H1 (cell line): ENCODE data around the gene ARRB1. TPM values are rescaled to one million over a fixed set of nuclear protein-coding genes. Genes with fewer than 3 reads are reported as not detected.

Experiments
- CTCF ChIA-PET: fragments of 300-600 bp; sonication (Branson Sonifier 250); formaldehyde crosslinking; loops from one replicate; lab custom pipeline; 2021; ENCODE audit not compliant: partially characterized antibody; lab: Charles Lee
- POLR2A ChIA-PET: fragments of 300-600 bp; sonication (Branson Sonifier 250); formaldehyde crosslinking; loops from one replicate; lab custom pipeline; 2021; ENCODE audit warnings: inconsistent platforms; ENCODE audit not compliant: partially characterized antibody; lab: Charles Lee
- DNase-seq, 2 experiments: peaks; one replicate each; pipeline versions ENCODE4 v3.0.0 to v3.0.0-alpha.2; 2010 to 2022; ENCODE audit warnings: low spot score in 2 of 2, low read depth in 1 of 2, mixed read lengths in 1 of 2
- FAIRE-seq: peaks from 2 replicates; lab custom pipeline; 2011; peaks lifted over from hg19 to GRCh38; lab: Jason Lieb, UNC
- H2AFZ ChIP-seq: 2 replicates; pipeline ENCODE4 v1.8.1; 2012; ENCODE audit warnings: low read length, inconsistent platforms
- H2AK5ac ChIP-seq: 2 replicates; pipeline ENCODE4 v1.6.1; 2013; ENCODE audit warnings: low read depth, low read length
- H2BK120ac ChIP-seq: replicated peaks from 2 replicates; pipeline ENCODE3; 2013; ENCODE audit warnings: low read depth, low read length, inconsistent platforms
- H2BK12ac ChIP-seq: 2 replicates; pipeline ENCODE4 v1.6.1; 2013; ENCODE audit warnings: low read depth, low read length
- H2BK15ac ChIP-seq: 2 replicates; pipeline ENCODE4 v1.6.1; 2013; ENCODE audit warnings: low read length
- H2BK20ac ChIP-seq: 2 replicates; pipeline ENCODE4 v1.6.1; 2013; ENCODE audit warnings: low read length
- H2BK5ac ChIP-seq: 2 replicates; pipeline ENCODE4 v1.6.1; 2013; ENCODE audit warnings: low read depth, low read length
- H3K14ac ChIP-seq: 2 replicates; pipeline ENCODE4 v1.6.1; 2013; ENCODE audit warnings: inconsistent platforms; ENCODE audit not compliant: insufficient read length
- H3K18ac ChIP-seq: 2 replicates; pipeline ENCODE4 v1.6.1; 2013; ENCODE audit warnings: low read length; ENCODE audit errors: extremely low read depth
- H3K23ac ChIP-seq: 2 replicates; pipeline ENCODE4 v1.6.1; 2013; ENCODE audit warnings: inconsistent platforms; ENCODE audit not compliant: insufficient read length
- H3K23me2 ChIP-seq: 2 replicates; pipeline ENCODE4 v1.6.1; 2013; ENCODE audit warnings: low read depth, low read length
- H3K27ac ChIP-seq: 2 replicates; pipeline ENCODE4 v1.6.1; 2011; ENCODE audit warnings: low read depth, low read length, inconsistent platforms
- H3K27me3 ChIP-seq, 4 experiments: replicated peaks in 1 of 4; 1 replicate in 1 of 4; 2 replicates in 3 of 4; pipeline versions ENCODE4 v1.6.1 to v1.8.1; 2011 to 2013; ENCODE audit warnings: low read length in 3 of 4, mild to moderate bottlenecking in 3 of 4, inconsistent platforms in 2 of 4, mixed read lengths in 2 of 4, moderate library complexity in 1 of 4; ENCODE audit not compliant: control insufficient read depth in 3 of 4, insufficient read depth in 3 of 4; ENCODE audit errors: extremely low read depth in 1 of 4
- H3K36me3 ChIP-seq, 4 experiments: 2 replicates each; pipeline versions ENCODE4 v1.6.1 to v1.8.1; 2011 to 2013; ENCODE audit warnings: mild to moderate bottlenecking in 4 of 4, low read length in 3 of 4, moderate library complexity in 2 of 4, control low read depth in 1 of 4, inconsistent platforms in 1 of 4; ENCODE audit not compliant: insufficient read depth in 4 of 4, control insufficient read depth in 2 of 4
- H3K4ac ChIP-seq: replicated peaks from 2 replicates; pipeline ENCODE3; 2013; ENCODE audit warnings: low read length, low read depth, mixed read lengths, inconsistent platforms; ENCODE audit not compliant: insufficient read length
- H3K4me1 ChIP-seq, 4 experiments: replicated peaks in 1 of 4; 1 replicate in 1 of 4; 2 replicates in 3 of 4; pipeline versions ENCODE4 v1.6.1 to v1.8.1; 2011 to 2013; ENCODE audit warnings: low read length in 3 of 4, inconsistent platforms in 2 of 4, mixed read lengths in 1 of 4; ENCODE audit not compliant: insufficient read depth in 4 of 4, control insufficient read depth in 3 of 4
- H3K4me2 ChIP-seq, 2 experiments: 2 replicates each; pipeline versions ENCODE4 v1.6.1 to v1.8.1; 2011 to 2013; ENCODE audit warnings: low read depth in 2 of 2, low read length in 2 of 2, control low read depth in 1 of 2, inconsistent platforms in 1 of 2, mild to moderate bottlenecking in 1 of 2; ENCODE audit not compliant: insufficient read depth in 1 of 2
- H3K4me3 ChIP-seq, 4 experiments: fragments of 200-600, 300-600 bp in 1 of 4; sonication (generic), shearing (Covaris generic), sonication (Bioruptor Twin) in 1 of 4; 2 replicates each; pipeline versions ENCODE4 v1.5.1 to v1.8.1; 2011 to 2016; ENCODE audit warnings: low read length in 4 of 4, low read depth in 3 of 4, control low read depth in 2 of 4, inconsistent platforms in 2 of 4, mild to moderate bottlenecking in 2 of 4, mixed read lengths in 1 of 4, moderate library complexity in 1 of 4; ENCODE audit not compliant: insufficient read depth in 2 of 4; ENCODE audit errors: extremely low read depth in 1 of 4
- H3K56ac ChIP-seq: replicated peaks from 2 replicates; pipeline ENCODE3; 2013; ENCODE audit warnings: low read depth, mild to moderate bottlenecking, mixed read lengths, low read length, inconsistent platforms; ENCODE audit not compliant: insufficient read length
- H3K79me1 ChIP-seq: 2 replicates; pipeline ENCODE4 v1.6.1; 2013; ENCODE audit warnings: low read depth, low read length, control low read depth
- H3K79me2 ChIP-seq, 2 experiments: 2 replicates each; pipeline versions ENCODE4 v1.6.1 to v1.8.1; 2012 to 2013; ENCODE audit warnings: low read length in 2 of 2, mild to moderate bottlenecking in 2 of 2, inconsistent platforms in 1 of 2; ENCODE audit not compliant: insufficient read depth in 2 of 2, control insufficient read depth in 1 of 2
- H3K9ac ChIP-seq, 4 experiments: replicated peaks in 1 of 4; 1 replicate in 1 of 4; 2 replicates in 3 of 4; pipeline versions ENCODE4 v1.6.1 to v1.8.1; 2011 to 2013; ENCODE audit warnings: low read depth in 3 of 4, low read length in 3 of 4, control low read depth in 2 of 4, mild to moderate bottlenecking in 2 of 4, moderate library complexity in 2 of 4, inconsistent platforms in 1 of 4; ENCODE audit errors: extremely low read depth in 1 of 4
- H3K9me3 ChIP-seq, 2 experiments: 2 replicates each; pipeline versions ENCODE4 v1.6.1 to v1.8.1; 2012 to 2013; ENCODE audit warnings: mild to moderate bottlenecking in 2 of 2, moderate library complexity in 2 of 2, control low read depth in 1 of 2, inconsistent platforms in 1 of 2, low read depth in 1 of 2, low read length in 1 of 2, mixed read lengths in 1 of 2; ENCODE audit not compliant: insufficient read depth in 2 of 2
- H4K20me1 ChIP-seq, 2 experiments: replicated peaks in 1 of 2; 2 replicates each; pipeline versions ENCODE3 to v1.8.1; 2011 to 2013; ENCODE audit warnings: inconsistent platforms in 2 of 2, low read length in 2 of 2, mild to moderate bottlenecking in 1 of 2; ENCODE audit not compliant: insufficient read depth in 2 of 2, control insufficient read depth in 1 of 2
- H4K5ac ChIP-seq: 2 replicates; pipeline ENCODE4 v1.6.1; 2013; ENCODE audit warnings: low read length, low read depth, mixed read lengths, inconsistent platforms; ENCODE audit not compliant: insufficient read length
- H4K8ac ChIP-seq: 2 replicates; pipeline ENCODE4 v1.8.0; 2013; ENCODE audit warnings: mild to moderate bottlenecking, moderate library complexity, low read length, inconsistent platforms; ENCODE audit not compliant: insufficient read depth; ENCODE audit errors: extremely low read depth
- H4K91ac ChIP-seq: replicated peaks from 2 replicates; pipeline ENCODE3; 2013; ENCODE audit warnings: low read length, mixed read lengths, inconsistent platforms; ENCODE audit not compliant: insufficient read length
- CBX8 ChIP-seq: fragments of 300-800, 300-1000 bp; sonication (generic); IDR thresholded peaks from 2 replicates; pipeline ENCODE4 v1.7.1; 2016; ENCODE audit warnings: low read depth, low read length, borderline replicate concordance
- EP300 ChIP-seq, 2 experiments: IDR thresholded peaks; 1 replicate in 1 of 2; 2 replicates in 1 of 2; pipeline ENCODE4 v1.6.1; 2011 to 2012; ENCODE audit warnings: low read depth in 2 of 2, low read length in 2 of 2, mild to moderate bottlenecking in 2 of 2, borderline replicate concordance in 1 of 2, inconsistent platforms in 1 of 2, moderate library complexity in 1 of 2
- HDAC2 ChIP-seq, 2 experiments: fragments of 300-600 bp in 1 of 2; sonication (generic) in 1 of 2; IDR thresholded peaks; 2 replicates each; pipeline ENCODE4 v1.6.1; 2011 to 2012; ENCODE audit warnings: low read depth in 2 of 2, low read length in 2 of 2, mild to moderate bottlenecking in 2 of 2, moderate library complexity in 2 of 2, borderline replicate concordance in 1 of 2, inconsistent platforms in 1 of 2
- KDM5A ChIP-seq: fragments of 200-600 bp; IDR thresholded peaks from 2 replicates; pipeline ENCODE4 v1.7.1; 2012; ENCODE audit warnings: mild to moderate bottlenecking, low read length, inconsistent platforms, mixed read lengths
- SIN3A ChIP-seq, 2 experiments: IDR thresholded peaks in 1 of 2; conservative IDR thresholded peaks in 1 of 2; 2 replicates each; pipeline ENCODE4 v1.6.1; 2011 to 2012; ENCODE audit warnings: low read length in 2 of 2, improper control_type of control experiment in 1 of 2, low read depth in 1 of 2, mild to moderate bottlenecking in 1 of 2
- SP1 ChIP-seq: IDR thresholded peaks from 2 replicates; pipeline ENCODE4 v1.6.1; 2011; ENCODE audit warnings: low read depth, low read length
- TCF12 ChIP-seq: IDR thresholded peaks from 2 replicates; pipeline ENCODE4 v1.6.1; 2011; ENCODE audit warnings: low read depth, mild to moderate bottlenecking, low read length
- WGBS, 2 experiments: shearing (Covaris generic) in 1 of 2; methylation state at CpG; one replicate each; pipeline versions ENCODE4 v1.1.6 to v1.1.7; 2013 to 2015; ENCODE audit warnings: low lambda C conversion rate in 2 of 2, mixed read lengths in 2 of 2, inconsistent platforms in 1 of 2, low coverage in 1 of 2, missing lambda C conversion rate in 1 of 2; ENCODE audit not compliant: insufficient replicate concordance in 2 of 2, insufficient coverage in 1 of 2, insufficient read length in 1 of 2; ENCODE audit errors: extremely low coverage in 1 of 2, missing lambda C conversion rate in 1 of 2; 5-methylcytosine and 5-hydroxymethylcytosine counted together
- polyA plus RNA-seq, 7 experiments: library from polyadenylated mRNA; depleted of rRNA in 3 of 7; stranded (reverse) in 5 of 7; unstranded in 2 of 7; fragments of >200 nt in 5 of 7; fragments of 200-250 nt in 2 of 7; gene quantifications; 1 replicate in 5 of 7; 2 replicates in 1 of 7; 4 replicates in 1 of 7; pipeline versions ENCODE4 v1.2.1 to v1.2.3, GENCODE V29; 2011 to 2013; ENCODE audit warnings: missing spikeins in 2 of 7, mixed read lengths in 2 of 7
- total RNA-seq: library from RNA; stranded (reverse); fragmentation: NEBNext Ultra II Directional; extraction: Animal tissue kit (Norgen Biotek cat#: 25700); gene quantifications from 2 replicates; pipeline ENCODE4 v1.2.1, GENCODE V29; 2021

The ARRB1 gene
- total and polyA plus RNA-seq, 2 of the 8 experiments (the other 6 are each of a cell fraction or from before 2014, with no cell fraction given) = 9.4 to 31.8 TPM

DNA sequence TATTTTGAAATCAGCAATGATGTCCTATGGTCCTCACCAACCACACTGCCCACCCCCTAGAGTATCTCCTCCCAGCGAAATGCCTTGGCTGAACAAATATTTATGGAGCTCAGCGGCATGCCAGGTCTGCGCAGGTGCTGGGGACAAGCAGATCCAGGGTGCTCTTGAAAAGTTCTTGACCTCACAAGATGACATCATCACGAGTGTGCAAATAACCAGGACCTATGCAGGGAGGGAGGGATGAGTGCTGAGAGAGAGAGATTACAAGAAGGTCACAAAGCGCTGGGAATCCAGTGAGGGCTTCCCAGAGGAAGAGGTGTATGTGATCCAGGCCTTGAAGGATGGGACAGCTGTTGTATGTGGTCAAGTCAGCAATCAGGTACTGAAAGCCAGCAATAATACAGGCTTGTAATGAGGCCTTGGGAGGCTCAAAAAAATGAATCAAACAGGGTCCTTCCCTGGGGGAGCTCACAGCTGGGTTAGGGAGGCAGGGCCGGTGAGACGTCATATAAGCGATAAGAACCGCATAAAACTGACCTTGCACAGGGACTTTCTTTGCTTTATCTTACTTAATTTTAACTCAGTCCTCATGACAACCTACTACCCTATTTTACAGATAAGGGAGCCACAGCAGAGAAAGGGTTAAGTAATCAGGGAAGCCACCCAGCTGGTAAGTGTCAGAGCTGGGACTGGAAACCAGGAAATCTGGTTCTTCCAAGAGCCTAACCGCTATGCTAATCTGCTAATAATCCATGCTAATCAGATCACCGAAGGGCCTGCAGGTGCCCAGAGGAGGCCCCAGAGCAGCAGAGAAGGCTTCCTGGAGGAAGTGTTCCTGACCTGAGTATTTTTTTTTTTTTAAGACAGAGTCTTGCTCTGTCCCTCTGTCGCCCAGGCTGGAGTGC is 8.2 kb downstream of the ARRB1 start:
- H3K56ac ChIP-seq = no peak overlapping the region
- H3K18ac ChIP-seq = no peak overlapping the region; the same call in 1 of the 2 replicates
- peak overlapping the region; percentile 85; the same call in 1 of the 2 replicates for H2BK12ac ChIP-seq
- no peak overlapping the region for H2AFZ ChIP-seq
- ChIA-PET CTCF (interaction anchor here (0.8 to 6.1 kb wide), 15 partner anchors 9 to 202 kb away, joined by 3 to 47 read pairs (median 4); no protein-coding TSS in a partner anchor), POLR2A (interaction anchor here (0.9 to 8.8 kb wide), 10 partner anchors 7 to 64 kb away, joined by 3 to 72 read pairs (median 4); partner anchors contain the start of genes ARRB1 and RPS3)
- no peaks in the 10 kb centered on the region for H4K20me1 ChIP-seq
- TF ChIP-seq TCF12 = peak; percentile 87
- TF ChIP-seq SIN3A (conservative IDR thresholded peaks at IDR 0.05 in 1 of 2, IDR thresholded peaks at IDR 0.05 in 1 of 2; ENCODE audit: low read depth in 1 of 2, low read length in 2 of 2) = peak; percentile 96
- peak; percentile 82 for TF ChIP-seq SP1
- TF ChIP-seq KDM5A = no peak
- TF ChIP-seq CBX8 = no peak
- peak in 1 of 2 experiments; percentile 80; a peak in 1 of 4 replicates for TF ChIP-seq HDAC2 (IDR thresholded peaks at IDR 0.05; ENCODE audit: borderline replicate concordance in 1 of 2, low read depth in 2 of 2, low read length in 2 of 2)
- peak in 1 of 2 experiments; percentile 46; a peak in 1 of 3 replicates for TF ChIP-seq EP300 (IDR thresholded peaks at IDR 0.05; ENCODE audit: borderline replicate concordance in 1 of 2, low read depth in 2 of 2, low read length in 2 of 2)
- H2BK15ac ChIP-seq = peak overlapping the region; percentile 9; the same call in 1 of the 2 replicates
- peak overlapping the region; percentile 14 for H4K91ac ChIP-seq
- no peak for DNase-seq
- no peaks in the 10 kb centered on the region for H3K36me3 ChIP-seq
- peaks cover 0 to 3% of the 10 kb centered on the region in 2 experiments; a peak in 1 of 4 replicates for H3K79me2 ChIP-seq
- no peak overlapping the region for H4K8ac ChIP-seq
- no peak overlapping the region for H4K5ac ChIP-seq
- no peaks in the 10 kb centered on the region for H3K9me3 ChIP-seq
- no peak overlapping the region for H3K9ac ChIP-seq
- H2BK5ac ChIP-seq = peak overlapping the region; percentile 84; the same call in 1 of the 2 replicates
- peak overlapping the region in 1 of 2 experiments; percentile 34; a peak in 2 of 4 replicates for H3K4me2 ChIP-seq
- 74% methylated on average over 11 of the region's 12 CpGs; no CpG with 5 or more reads in 1 of the 2 experiments for WGBS, 2 experiments
- H3K23ac ChIP-seq = no peak overlapping the region
- H3K4me1 ChIP-seq = peaks cover 17 to 45% (median 27%) of the 10 kb centered on the region in 4 experiments
- H3K4ac ChIP-seq = peak overlapping the region; percentile 5
- no peak overlapping the region for H3K14ac ChIP-seq
- FAIRE-seq = no peak
- peak overlapping the region; percentile 68 for H2BK20ac ChIP-seq
- H3K27ac ChIP-seq = no peak overlapping the region
- H3K27me3 ChIP-seq = no peaks in the 10 kb centered on the region
- H2AK5ac ChIP-seq = peak overlapping the region; percentile 57; the same call in 1 of the 2 replicates
- H3K4me3 ChIP-seq = no peak overlapping the region; a peak in 1 of 8 replicates
- H3K79me1 ChIP-seq = peaks cover 5% of the 10 kb centered on the region; the same call in 1 of the 2 replicates
- H2BK120ac ChIP-seq = no peak overlapping the region
- no peaks in the 10 kb centered on the region for H3K23me2 ChIP-seq
